ENCODE measurements around the gene MOV10.

- TF ChIP-seq, protein P1, sequence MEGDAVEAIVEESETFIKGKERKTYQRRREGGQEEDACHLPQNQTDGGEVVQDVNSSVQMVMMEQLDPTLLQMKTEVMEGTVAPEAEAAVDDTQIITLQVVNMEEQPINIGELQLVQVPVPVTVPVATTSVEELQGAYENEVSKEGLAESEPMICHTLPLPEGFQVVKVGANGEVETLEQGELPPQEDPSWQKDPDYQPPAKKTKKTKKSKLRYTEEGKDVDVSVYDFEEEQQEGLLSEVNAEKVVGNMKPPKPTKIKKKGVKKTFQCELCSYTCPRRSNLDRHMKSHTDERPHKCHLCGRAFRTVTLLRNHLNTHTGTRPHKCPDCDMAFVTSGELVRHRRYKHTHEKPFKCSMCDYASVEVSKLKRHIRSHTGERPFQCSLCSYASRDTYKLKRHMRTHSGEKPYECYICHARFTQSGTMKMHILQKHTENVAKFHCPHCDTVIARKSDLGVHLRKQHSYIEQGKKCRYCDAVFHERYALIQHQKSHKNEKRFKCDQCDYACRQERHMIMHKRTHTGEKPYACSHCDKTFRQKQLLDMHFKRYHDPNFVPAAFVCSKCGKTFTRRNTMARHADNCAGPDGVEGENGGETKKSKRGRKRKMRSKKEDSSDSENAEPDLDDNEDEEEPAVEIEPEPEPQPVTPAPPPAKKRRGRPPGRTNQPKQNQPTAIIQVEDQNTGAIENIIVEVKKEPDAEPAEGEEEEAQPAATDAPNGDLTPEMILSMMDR (IDR thresholded peaks at IDR 0.05), result no peak
- TF ChIP-seq POLR2A (IDR thresholded peaks at IDR 0.05) (no peak), POLR2AphosphoS5 (IDR thresholded peaks at IDR 0.05) (no peak)
Observed at GRCh38 chr1:112712701-112713128, 38.3 kb downstream of the MOV10 start.
